HG03442 (cell line): ENCODE data around the gene RAB33B.

Experiments used
- ATAC-seq: cut with Tn5 transposase; IDR thresholded peaks from one replicate; pipeline ENCODE4 v1.9.1; 2021; ENCODE audit warnings: mild to moderate bottlenecking, moderate library complexity; ENCODE audit not compliant: unreplicated experiment

The RAB33B gene

DNA sequence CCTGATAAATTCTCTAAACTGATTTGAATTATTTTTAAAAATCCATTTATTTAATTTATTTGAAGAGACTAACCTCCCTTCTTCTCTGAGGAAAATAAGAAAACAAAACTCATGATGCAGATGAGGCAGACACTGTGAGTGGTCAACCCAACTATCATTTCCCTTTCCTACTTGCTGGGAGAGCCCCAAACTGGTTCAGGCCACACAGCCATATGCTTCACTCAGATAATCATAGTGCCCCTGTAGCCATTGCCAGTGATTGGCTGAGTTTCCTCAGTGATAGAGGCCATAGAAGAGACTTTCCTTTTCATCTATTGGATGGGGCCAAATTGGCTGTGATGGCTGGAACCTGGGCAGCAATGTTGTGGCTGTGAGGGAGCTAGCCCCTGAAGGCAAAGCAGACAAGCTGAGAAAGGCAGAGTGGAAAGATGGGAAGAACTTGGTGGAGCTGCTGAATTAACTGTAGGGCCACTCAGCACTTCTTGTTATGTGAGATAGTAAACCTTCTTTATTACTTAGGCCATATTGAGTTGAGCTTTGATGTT, 49.8 kb downstream of the RAB33B start:
- ATAC-seq: no peak

DNA sequence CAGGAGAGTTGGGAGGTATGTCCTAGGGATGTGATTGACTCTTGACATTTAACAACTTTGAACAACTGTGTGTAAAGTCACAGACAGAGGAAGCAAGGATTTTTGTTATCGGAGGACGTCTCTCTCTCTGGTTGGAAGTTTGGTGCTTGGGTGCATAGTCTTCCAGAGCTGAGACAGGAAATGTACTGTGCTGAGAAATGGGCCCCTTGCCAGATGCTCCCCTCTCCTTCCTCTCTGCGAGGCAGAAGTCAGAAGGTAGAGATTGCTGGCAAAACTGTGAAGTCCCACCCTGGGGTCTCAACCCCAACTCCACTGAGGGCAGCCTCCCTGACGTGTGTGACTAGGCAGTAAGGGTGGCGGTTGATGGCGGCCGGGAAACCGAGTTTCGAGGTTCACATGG, 52.9 kb downstream of the RAB33B start:
- no peak for ATAC-seq

GRCh38 chr4:139508581-139509237, 54.8 kb downstream of the RAB33B start:
- no peak for ATAC-seq

- no peak for ATAC-seq
Observed at GRCh38 chr4:139509727-139510410, 55.9 kb downstream of the RAB33B start.

DNA sequence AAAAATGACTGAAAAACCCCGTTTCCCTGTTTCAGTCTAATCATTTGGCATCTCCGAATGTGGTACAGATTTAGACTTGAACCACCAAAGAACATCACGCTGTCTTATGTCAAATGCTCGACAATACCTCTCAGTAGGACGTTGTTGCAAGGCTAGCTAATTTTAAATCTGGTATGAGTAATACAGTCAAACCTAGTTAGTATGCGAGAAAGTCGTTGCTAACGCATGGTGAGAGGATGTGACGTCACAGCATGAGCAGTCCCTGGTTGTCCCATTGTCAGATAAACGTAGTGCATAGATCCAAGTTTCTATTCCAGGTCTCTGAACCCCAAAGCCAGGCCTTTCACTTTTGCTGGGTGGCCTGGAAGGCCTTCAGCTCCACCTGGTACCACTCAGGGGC, 57.4 kb downstream of the RAB33B start:
- ATAC-seq: no peak

- no peak for ATAC-seq
Observed at GRCh38 chr4:139514382-139515059, 60.6 kb downstream of the RAB33B start.

- ATAC-seq: no peak
Observed at GRCh38 chr4:139515531-139515958, 61.6 kb downstream of the RAB33B start.

DNA sequence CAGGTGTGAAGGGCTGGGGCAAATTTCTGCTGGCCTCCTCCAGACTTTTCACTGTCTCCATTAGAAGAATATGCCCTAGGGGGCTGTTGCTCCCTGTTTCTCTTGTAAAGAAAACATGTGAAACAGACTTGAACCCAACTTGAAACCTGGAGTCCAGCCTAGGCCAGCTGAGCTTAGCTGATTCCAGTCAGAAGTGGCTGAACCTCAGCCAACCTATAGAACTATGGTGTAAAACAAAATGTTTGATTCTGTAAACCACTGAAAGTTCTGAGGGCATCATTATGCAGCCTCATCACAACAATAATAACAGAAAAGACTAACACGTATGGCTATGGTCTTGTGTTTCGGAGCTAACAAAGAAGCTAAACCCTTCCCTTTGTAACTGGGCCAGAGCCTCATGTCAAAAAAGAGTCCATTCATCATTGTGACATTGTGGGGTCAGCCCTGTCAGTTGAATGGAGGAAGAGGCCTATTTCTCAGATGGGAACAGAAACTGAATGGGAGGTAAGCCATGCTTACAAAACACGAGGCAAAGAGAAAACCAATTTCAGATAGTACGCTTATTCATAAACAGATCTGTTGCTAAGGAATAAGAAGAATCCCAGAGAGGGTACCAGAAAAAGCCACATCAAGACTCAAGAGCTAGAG, 68.0 kb downstream of the RAB33B start:
- peak; percentile 49 for ATAC-seq

DNA sequence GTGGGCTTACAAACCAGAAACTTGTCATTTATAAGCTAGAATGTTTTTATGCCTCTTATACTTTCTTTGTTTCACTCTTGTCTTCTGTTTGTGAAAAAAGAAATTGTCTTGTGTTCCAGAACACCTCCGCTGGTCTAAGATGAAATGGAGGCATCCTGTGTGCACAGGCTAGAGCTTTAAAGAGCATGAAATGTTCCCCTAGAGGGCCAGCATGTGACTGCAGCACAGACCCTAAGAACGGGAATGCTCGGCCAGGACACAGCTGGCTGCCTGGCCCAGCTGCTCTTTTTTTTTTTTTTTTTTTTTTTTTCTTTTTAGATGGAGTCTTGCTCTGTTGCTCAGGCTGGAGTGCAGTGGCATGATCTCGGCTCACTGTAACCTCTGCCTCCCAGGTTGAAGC, 68.5 kb downstream of the RAB33B start:
- peak; percentile 28 for ATAC-seq

GRCh38 chr4:139523076-139523475, 69.2 kb downstream of the RAB33B start:
- no peak for ATAC-seq

GRCh38 chr4:139524062-139524631, 70.2 kb downstream of the RAB33B start:
- peak; percentile 24 for ATAC-seq

- no peak for ATAC-seq
Observed at GRCh38 chr4:139525414-139525813, 71.5 kb downstream of the RAB33B start.
